GM18861 (cell line): ENCODE data around the gene ARHGAP22.

Experiments
- ATAC-seq: cut with Tn5 transposase; IDR thresholded peaks from one replicate; pipeline ENCODE4 v1.9.1; 2021; ENCODE audit not compliant: unreplicated experiment

Gene ARHGAP22

GRCh38 chr10:48536156-48536500 is 68.7 kb downstream of the ARHGAP22 start:
- no peak for ATAC-seq

- ATAC-seq: no peak
Observed at GRCh38 chr10:48535416-48536155, 69.3 kb downstream of the ARHGAP22 start.

GRCh38 chr10:48533951-48534720 is 70.7 kb downstream of the ARHGAP22 start:
- no peak for ATAC-seq

- no peak for ATAC-seq
Observed at GRCh38 chr10:48533540-48533939, 71.3 kb downstream of the ARHGAP22 start.

- no peak for ATAC-seq
Observed at GRCh38 chr10:48531486-48531885, 73.4 kb downstream of the ARHGAP22 start.

- ATAC-seq: no peak
Observed at GRCh38 chr10:48529331-48529730, 75.5 kb downstream of the ARHGAP22 start.

GRCh38 chr10:48527756-48528155 is 77.1 kb downstream of the ARHGAP22 start:
- no peak for ATAC-seq

- no peak for ATAC-seq
Observed at GRCh38 chr10:48526846-48527505, 77.9 kb downstream of the ARHGAP22 start.

GRCh38 chr10:48526011-48526821 is 78.7 kb downstream of the ARHGAP22 start:
- no peak for ATAC-seq

- no peak for ATAC-seq
Observed at GRCh38 chr10:48525113-48525512, 79.8 kb downstream of the ARHGAP22 start.

GRCh38 chr10:48523820-48524758 is 80.8 kb downstream of the ARHGAP22 start:
- no peak for ATAC-seq

- ATAC-seq: no peak
Observed at GRCh38 chr10:48523212-48523819, 81.6 kb downstream of the ARHGAP22 start.

GRCh38 chr10:48522011-48522765 is 82.7 kb downstream of the ARHGAP22 start:
- no peak for ATAC-seq

- no peak for ATAC-seq
Observed at GRCh38 chr10:48520594-48520993, 84.3 kb downstream of the ARHGAP22 start.

- ATAC-seq: no peak
Observed at GRCh38 chr10:48520184-48520506, 84.7 kb downstream of the ARHGAP22 start.

GRCh38 chr10:48519481-48520183 is 85.2 kb downstream of the ARHGAP22 start:
- no peak for ATAC-seq

GRCh38 chr10:48518986-48519385 is 85.9 kb downstream of the ARHGAP22 start:
- ATAC-seq: no peak
